HG03108 (cell line): Measurements from ENCODE around the gene MEFV.
"Not testable (repeated sequence)": the region's sequence is repeated elsewhere in the genome, so short reads cannot be mapped to it uniquely, and the experiment has no call there.

Experiments
- ATAC-seq: cut with Tn5 transposase; IDR thresholded peaks from one replicate; pipeline ENCODE4 v1.9.1; 2021; ENCODE audit warnings: moderate library complexity; ENCODE audit not compliant: unreplicated experiment

MEFV gene, protein sequence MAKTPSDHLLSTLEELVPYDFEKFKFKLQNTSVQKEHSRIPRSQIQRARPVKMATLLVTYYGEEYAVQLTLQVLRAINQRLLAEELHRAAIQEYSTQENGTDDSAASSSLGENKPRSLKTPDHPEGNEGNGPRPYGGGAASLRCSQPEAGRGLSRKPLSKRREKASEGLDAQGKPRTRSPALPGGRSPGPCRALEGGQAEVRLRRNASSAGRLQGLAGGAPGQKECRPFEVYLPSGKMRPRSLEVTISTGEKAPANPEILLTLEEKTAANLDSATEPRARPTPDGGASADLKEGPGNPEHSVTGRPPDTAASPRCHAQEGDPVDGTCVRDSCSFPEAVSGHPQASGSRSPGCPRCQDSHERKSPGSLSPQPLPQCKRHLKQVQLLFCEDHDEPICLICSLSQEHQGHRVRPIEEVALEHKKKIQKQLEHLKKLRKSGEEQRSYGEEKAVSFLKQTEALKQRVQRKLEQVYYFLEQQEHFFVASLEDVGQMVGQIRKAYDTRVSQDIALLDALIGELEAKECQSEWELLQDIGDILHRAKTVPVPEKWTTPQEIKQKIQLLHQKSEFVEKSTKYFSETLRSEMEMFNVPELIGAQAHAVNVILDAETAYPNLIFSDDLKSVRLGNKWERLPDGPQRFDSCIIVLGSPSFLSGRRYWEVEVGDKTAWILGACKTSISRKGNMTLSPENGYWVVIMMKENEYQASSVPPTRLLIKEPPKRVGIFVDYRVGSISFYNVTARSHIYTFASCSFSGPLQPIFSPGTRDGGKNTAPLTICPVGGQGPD

GRCh38 chr16:3256146-3256865 is at the start of gene MEFV:
MEFV (minus strand) TSS chr16:3256633; CDS start chr16:3256587, 46 bp downstream.
- ATAC-seq: no peak

- no peak for ATAC-seq
Measured at GRCh38 chr16:3306078-3306477, 49.6 kb upstream of the MEFV start.

DNA sequence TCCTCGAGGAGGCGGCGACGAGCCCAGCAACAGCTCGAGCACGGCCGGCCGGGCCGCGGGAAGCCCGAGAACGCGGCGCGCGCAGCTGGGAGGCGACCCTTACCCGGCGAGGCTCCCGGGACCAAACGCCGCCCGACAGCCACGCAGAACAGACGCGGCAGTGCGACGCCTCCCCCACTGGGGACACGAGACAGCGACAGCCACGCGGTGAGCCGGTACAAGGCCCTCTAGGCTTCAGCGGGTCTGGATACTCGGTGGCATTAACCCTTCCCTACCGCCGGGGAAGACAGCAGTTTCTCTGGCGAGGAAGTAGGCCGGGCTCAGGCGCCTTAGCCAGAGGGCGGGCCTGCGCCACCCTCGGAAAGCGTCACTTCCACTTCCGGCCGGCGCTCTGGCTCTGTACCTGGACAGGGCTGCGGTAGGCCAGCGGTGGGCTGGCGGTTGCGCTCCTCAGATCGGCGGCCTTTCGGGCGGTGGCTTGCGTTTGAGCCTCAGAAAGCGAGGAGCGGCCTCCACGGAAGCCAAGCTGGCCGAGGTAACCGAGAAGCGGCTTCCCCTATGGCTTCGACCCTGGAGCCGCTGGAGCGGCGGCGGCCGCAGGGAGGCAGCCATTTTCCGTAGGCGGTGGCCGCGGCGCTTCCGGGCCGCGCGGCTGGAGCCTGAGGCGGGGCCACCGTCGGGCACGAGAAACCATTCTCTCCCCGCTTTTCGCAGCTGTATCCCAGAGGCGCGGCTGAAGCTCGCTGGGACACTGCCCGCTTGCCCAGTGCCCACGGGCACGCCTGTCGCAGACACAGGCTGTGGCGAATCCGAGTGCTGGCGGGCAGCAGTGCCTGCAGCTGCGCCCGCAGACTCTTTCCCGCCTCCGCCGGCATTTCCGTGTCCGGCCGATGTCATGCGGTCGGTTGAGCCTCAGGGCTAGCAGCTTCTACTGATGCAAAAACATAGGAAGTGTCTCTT is 49.0 kb upstream of the MEFV start, which contains the start of the genes TIGD7 and ZNF75A:
TIGD7 (minus strand) TSS at position 322 of the 960 bp plus-strand sequence. CDS start 4,816 bp downstream, outside the sequence.
ZNF75A (plus strand) TSS at position 389 of the 960 bp plus-strand sequence. CDS start 2,932 bp downstream, outside the sequence.
- ATAC-seq: peak; percentile 94

DNA sequence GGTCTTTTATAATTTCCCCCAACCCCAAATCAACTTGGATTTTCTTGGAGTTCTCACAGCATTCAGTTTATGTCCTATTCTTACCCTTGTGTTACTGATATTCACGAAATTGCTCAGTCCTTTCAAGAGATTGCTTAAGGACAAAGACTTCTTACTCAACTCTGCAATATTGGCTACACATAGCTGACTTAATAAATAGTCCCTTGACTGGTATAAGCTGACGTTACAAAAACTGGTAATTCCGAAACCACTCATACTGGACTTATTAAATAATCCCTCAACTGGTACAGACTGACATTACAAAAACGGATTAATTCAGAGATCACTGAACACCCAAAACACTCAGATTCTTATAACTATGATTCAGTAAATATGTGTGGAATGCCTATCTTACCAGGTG is 47.9 kb upstream of the MEFV start:
- ATAC-seq: no peak

- ATAC-seq: no peak
Measured at GRCh38 chr16:3295783-3296182, 39.4 kb upstream of the MEFV start.

DNA sequence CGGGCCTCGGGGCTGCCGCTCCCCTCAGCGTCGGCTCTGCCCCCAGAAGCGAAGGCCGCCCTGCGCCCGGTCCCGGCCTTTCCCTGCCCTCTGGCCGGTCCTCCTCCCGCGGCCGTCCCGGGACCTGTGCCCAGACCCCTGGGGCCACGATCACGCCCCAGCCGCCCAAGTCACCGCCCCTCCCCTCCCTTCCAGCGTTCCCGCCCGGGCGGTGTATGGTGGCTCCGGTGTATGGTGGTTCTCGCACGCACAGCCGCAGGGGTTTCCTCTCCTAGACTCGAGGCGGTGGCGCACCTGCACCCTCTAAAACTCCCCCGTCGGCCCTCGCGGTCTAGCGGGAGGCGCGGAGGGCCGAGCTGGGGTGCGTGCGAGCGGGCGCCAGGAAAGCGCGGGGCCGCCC is 38.8 kb upstream of the MEFV start:
- ATAC-seq: no peak

DNA sequence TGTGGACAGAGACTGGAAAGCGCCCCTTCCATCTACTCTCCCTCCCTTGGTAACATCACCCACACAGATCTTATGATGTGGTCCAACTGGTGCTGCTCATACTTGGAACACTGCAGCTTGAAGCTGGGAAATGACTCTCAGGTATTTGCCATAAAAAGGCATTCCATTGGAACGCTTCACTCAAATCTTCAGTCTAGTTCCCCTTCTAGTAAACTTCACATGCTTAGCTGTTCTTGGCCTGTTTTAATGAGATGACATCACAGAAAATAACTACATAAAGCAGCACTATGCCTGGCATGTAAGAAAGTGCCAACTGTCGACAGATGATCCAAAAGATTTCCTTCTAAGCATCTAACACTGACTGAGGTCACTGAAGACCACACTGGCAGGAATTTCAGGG is 36.2 kb upstream of the MEFV start:
- no peak for ATAC-seq

DNA sequence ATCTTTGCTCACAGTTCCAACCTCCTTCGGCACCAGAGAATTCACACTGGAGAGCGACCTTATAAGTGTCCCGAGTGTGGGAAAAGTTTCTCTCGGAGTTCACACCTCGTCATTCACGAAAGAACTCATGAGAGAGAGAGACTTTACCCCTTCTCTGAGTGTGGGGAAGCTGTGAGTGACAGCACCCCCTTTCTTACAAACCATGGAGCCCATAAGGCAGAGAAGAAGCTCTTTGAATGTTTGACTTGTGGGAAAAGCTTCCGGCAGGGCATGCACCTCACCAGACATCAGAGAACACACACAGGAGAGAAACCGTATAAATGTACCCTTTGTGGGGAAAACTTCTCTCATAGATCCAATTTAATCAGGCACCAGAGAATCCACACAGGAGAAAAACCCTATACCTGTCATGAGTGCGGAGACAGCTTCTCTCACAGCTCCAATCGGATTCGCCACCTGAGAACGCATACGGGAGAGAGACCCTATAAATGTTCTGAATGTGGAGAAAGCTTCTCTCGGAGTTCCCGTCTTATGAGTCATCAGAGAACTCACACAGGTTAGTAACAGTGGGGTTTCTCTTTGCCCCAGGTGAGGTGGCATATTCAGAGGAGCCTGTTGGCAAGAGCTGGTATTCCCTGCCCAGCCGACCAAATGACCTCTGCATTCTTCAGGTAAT is 33.7 kb upstream of the MEFV start:
- no peak for ATAC-seq

DNA sequence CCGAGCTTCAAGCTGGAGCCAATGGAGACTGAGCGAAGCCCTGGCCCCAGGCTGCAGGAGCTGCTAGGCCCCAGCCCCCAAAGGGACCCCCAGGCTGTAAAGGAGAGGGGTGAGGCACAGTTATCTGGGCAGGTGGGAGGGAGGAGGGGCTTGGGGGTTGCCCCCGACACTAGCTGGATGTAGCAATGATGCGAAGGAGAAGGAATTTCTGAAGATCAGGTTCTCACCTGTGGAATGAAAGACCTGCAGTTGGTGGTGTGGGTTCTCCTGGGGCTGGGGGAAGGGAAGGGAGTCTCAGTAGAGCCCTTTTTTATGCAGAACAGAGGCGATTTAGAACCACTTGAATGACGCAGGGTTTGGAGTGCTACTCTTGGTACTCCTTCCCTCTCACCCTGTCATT is 28.7 kb upstream of the MEFV start:
- ATAC-seq: no peak

GRCh38 chr16:3283543-3284447 is 27.4 kb upstream of the MEFV start:
- no peak for ATAC-seq

GRCh38 chr16:3282730-3283542 is 26.5 kb upstream of the MEFV start, which contains the start of gene ZNF263:
ZNF263 (plus strand) TSS chr16:3283491; CDS start chr16:3283819, 328 bp downstream.
- ATAC-seq: peak; percentile 76

DNA sequence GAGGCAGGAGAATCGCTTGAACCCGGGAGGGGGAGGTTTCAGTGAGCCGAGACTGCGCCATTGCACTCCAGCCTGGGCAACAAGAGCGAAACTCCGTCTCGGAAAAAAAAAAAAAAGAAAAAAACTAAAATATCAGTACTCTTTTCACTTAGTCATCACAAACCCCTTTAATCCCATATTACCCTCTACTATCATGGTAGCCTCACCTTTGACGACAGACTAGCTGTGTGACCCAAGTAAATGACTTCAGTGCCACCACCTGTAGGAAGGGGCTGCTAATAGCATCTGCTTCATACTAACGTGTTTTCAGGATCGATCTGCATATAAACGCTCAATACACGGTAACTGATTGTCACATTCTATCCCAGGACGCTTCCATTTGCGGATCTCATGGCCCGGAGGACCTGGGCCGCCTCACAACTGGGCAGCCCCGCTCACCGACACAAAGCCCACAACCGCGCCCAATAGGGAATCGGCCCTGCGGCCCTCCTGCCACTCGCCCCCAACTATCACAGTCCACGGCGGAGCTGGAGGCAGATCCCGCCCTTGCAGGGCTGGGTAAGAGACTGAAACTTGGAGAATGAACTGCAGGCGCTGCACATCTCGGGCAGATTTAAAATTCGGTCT is 25.8 kb upstream of the MEFV start:
- peak; percentile 11 for ATAC-seq

GRCh38 chr16:3281222-3281820 is 24.9 kb upstream of the MEFV start:
- no peak for ATAC-seq

DNA sequence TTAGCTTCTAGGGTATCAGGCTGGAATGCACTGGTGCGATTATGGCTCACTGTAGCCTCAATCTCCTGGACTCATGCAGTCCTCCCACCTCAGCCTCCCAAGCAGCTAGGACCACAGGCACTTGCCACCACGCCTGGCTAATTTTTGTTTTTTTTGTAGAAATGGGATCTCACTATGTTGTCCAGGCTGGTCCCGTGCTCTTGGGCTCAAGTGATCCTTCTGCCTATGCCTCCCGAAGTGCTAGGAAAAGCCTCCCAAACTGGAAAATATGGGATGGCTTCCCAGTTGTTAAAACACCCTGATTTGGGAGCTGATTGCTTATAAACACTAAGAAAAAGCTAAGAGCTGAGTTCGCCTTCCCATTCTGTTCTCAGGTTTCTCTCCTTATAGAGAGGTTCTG is 20.2 kb upstream of the MEFV start:
- no peak for ATAC-seq

DNA sequence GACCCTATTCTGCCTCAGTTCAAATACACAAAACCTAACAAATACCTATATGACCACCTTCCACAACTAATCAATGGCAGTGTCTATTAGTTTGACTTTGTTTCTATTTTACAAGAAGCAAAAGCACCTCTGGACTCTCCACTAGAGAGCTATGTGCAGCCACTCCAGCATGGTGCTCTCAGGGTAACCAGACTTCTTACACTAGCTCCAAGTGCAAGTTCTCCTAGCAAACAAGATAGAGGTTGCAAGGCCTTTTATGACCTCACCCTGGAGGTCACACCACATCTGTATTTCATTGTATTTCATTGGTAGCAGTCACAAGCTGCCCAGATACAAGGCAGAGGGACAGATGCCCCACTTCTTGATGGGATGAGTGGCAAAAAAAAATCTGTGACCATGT is 18.5 kb upstream of the MEFV start:
- no peak for ATAC-seq

DNA sequence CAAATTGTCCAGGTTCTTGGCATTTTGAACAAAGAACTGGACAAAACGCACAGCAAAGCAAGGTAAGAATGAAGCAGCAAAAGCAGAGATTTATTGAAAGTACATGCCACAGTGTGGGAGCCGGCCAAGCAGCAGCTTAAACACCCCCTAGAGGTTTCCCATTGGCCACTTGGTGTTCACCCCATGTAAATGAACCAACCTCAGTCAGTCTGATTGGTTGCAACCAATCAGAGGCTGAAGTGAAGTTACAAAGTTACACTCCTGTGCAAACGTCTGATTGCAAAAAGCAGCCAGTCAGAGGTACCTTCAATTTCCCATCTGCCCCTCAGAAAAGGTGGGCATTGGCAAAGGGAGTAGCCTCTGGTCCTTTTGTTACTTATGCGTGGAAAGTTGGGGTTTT is 18.1 kb upstream of the MEFV start:
- no peak for ATAC-seq

DNA sequence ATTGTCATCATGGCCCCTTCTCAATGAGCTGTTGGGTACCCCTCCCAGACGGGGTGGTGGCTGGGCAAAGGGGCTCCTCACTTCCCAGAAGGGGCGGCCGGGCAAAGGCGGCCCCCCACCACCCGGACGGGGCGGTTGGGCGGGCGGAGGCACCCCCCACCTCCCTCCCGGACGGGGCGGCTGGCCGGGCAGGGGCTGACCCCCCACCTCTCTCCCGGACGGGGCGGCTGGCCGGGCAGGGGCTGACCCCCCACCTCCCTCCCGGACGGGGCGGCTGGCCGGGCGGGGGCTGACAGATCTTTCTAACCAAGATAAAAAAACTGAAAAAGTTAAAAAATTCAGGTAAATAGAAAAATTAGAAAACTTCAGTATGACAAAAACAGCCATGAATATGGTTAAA is 14.8 kb upstream of the MEFV start:
- not testable (repeated sequence) for ATAC-seq
